GM23338 (cell line): ENCODE data around the gene METRNL. TPM values are rescaled to one million over a fixed set of nuclear protein-coding genes. Genes with fewer than 3 reads are reported as not detected.

Experiments used
- ATAC-seq: fragments of 200-7000 bp; cut with Tn5 transposase; 3 replicates; pipeline ENCODE4 v1.9.1; 2020
- DNase-seq: peaks from one replicate; pipeline ENCODE4 v3.0.0-alpha.2; 2015; ENCODE audit warnings: low spot score
- H2AFZ ChIP-seq: fragments of 200-600 bp; sonication (generic); 2 replicates; pipeline ENCODE4 v1.8.0; 2016; ENCODE audit warnings: antibody characterized with exemption, mild to moderate bottlenecking, moderate library complexity
- H3F3A ChIP-seq: fragments of 200-600 bp; sonication (generic); replicated peaks from 2 replicates; pipeline ENCODE4 v1.8.0; 2017; ENCODE audit warnings: antibody characterized with exemption, mixed run types, low read depth
- H3K27ac ChIP-seq: fragments of 200-600 bp; sonication (generic); 2 replicates; pipeline ENCODE4 v1.6.1; 2016; ENCODE audit warnings: low read depth
- H3K27me3 ChIP-seq: fragments of 200-600 bp; sonication (generic); 2 replicates; pipeline ENCODE4 v1.8.0; 2016; ENCODE audit warnings: mild to moderate bottlenecking, mixed run types, moderate library complexity; ENCODE audit not compliant: insufficient read depth
- H3K36me3 ChIP-seq: fragments of 200-600 bp; sonication (generic); 2 replicates; pipeline ENCODE4 v1.8.0; 2016; ENCODE audit warnings: mild to moderate bottlenecking; ENCODE audit not compliant: insufficient read depth
- H3K4me1 ChIP-seq: fragments of 200-600 bp; sonication (generic); 2 replicates; pipeline ENCODE4 v1.8.0; 2016; ENCODE audit warnings: mild to moderate bottlenecking, moderate library complexity; ENCODE audit not compliant: insufficient read depth
- H3K4me2 ChIP-seq: fragments of 200-600 bp; sonication (generic); 2 replicates; pipeline ENCODE4 v1.7.1; 2017; ENCODE audit warnings: mixed run types
- H3K4me3 ChIP-seq: fragments of 200-600 bp; sonication (generic); 2 replicates; pipeline ENCODE4 v1.6.1; 2016; ENCODE audit warnings: mixed run types
- H3K79me2 ChIP-seq: fragments of 200-600 bp; sonication (generic); replicated peaks from 2 replicates; pipeline ENCODE4 v1.8.0; 2017; ENCODE audit warnings: mild to moderate bottlenecking; ENCODE audit not compliant: insufficient read depth
- H3K9me2 ChIP-seq: fragments of 200-600 bp; sonication (generic); 2 replicates; pipeline ENCODE4 v1.8.0; 2017; ENCODE audit not compliant: insufficient read depth
- H4K20me1 ChIP-seq: fragments of 200-600 bp; sonication (generic); replicated peaks from 2 replicates; pipeline ENCODE4 v1.8.0; 2017; ENCODE audit warnings: mild to moderate bottlenecking; ENCODE audit not compliant: insufficient read depth
- H3K27ac Mint-ChIP-seq: 2 replicates; pipeline ENCODE4 v1.8.0; 2020; ENCODE audit warnings: inconsistent platforms, mild to moderate bottlenecking, moderate library complexity, mixed read lengths
- H3K27me3 Mint-ChIP-seq: 3 replicates; pipeline ENCODE4 v1.8.0; 2022; ENCODE audit warnings: low read depth, mild to moderate bottlenecking, moderate library complexity, mixed read lengths, inconsistent platforms; ENCODE audit not compliant: insufficient read depth, poor library complexity
- H3K36me3 Mint-ChIP-seq: 3 replicates; pipeline ENCODE4 v1.8.0; 2021; ENCODE audit warnings: low read depth, mild to moderate bottlenecking, inconsistent platforms, moderate library complexity, mixed read lengths
- H3K4me1 Mint-ChIP-seq: 3 replicates; pipeline ENCODE4 v1.8.0; 2020; ENCODE audit warnings: mild to moderate bottlenecking, inconsistent platforms, mixed read lengths
- H3K4me3 Mint-ChIP-seq: 3 replicates; pipeline ENCODE4 v1.8.0; 2021; ENCODE audit warnings: moderate library complexity, mild to moderate bottlenecking, inconsistent platforms, mixed read lengths
- H3K9me3 Mint-ChIP-seq: 3 replicates; pipeline ENCODE4 v1.8.0; 2020; ENCODE audit warnings: moderate library complexity, mild to moderate bottlenecking, inconsistent platforms, mixed read lengths
- CREB1 ChIP-seq: fragments of 250-450 bp; sonication (Bioruptor Pico); IDR thresholded peaks from 2 replicates; pipeline ENCODE4 v1.5.0; 2020; ENCODE audit warnings: low read depth, mild to moderate bottlenecking, moderate library complexity
- CTCF ChIP-seq, 2 experiments: fragments of 200-600 bp in 1 of 2; sonication (generic) in 1 of 2; conservative IDR thresholded peaks; 2 replicates each; pipeline versions ENCODE4 v1.5.1 to v1.6.1; 2016 to 2017; ENCODE audit warnings: antibody characterized with exemption in 2 of 2, low read depth in 2 of 2, mild to moderate bottlenecking in 2 of 2, moderate library complexity in 1 of 2
- EZH2 ChIP-seq: fragments of 200-600 bp; sonication (generic); IDR thresholded peaks from one replicate; pipeline ENCODE4 v1.8.0; 2017; ENCODE audit warnings: antibody characterized with exemption, mild to moderate bottlenecking, low read depth; ENCODE audit not compliant: unreplicated experiment
- EZH2phosphoT487 ChIP-seq: fragments of 200-600 bp; sonication (generic); IDR thresholded peaks from one replicate; pipeline ENCODE4 v1.8.1; 2018; ENCODE audit warnings: antibody characterized with exemption; ENCODE audit not compliant: unreplicated experiment
- JUNB ChIP-seq: IDR thresholded peaks from one replicate; pipeline ENCODE4 v1.6.1; 2016; ENCODE audit warnings: antibody characterized with exemption; ENCODE audit not compliant: unreplicated experiment
- NANOG ChIP-seq: IDR thresholded peaks from 2 replicates; pipeline ENCODE4 v1.6.1; 2016; ENCODE audit warnings: antibody characterized with exemption, borderline replicate concordance
- POLR2AphosphoS5 ChIP-seq: IDR thresholded peaks from 2 replicates; pipeline ENCODE4 v1.6.1; 2016; ENCODE audit warnings: antibody characterized with exemption, low read depth
- REST ChIP-seq: IDR thresholded peaks from one replicate; pipeline ENCODE4 v1.6.1; 2018; ENCODE audit warnings: antibody characterized with exemption; ENCODE audit not compliant: unreplicated experiment
- STAT1 ChIP-seq: IDR thresholded peaks from one replicate; pipeline ENCODE4 v1.6.1; 2016; ENCODE audit warnings: antibody characterized with exemption; ENCODE audit not compliant: unreplicated experiment
- ZNF114 ChIP-seq: fragments of 250-450 bp; sonication (Bioruptor Pico); IDR thresholded peaks from 2 replicates; pipeline ENCODE4 v1.5.0; 2020; ENCODE audit warnings: mild to moderate bottlenecking, moderate library complexity
- ZNF331 ChIP-seq: fragments of 250-450 bp; sonication (Bioruptor Pico); IDR thresholded peaks from 2 replicates; pipeline ENCODE4 v1.5.0; 2020; ENCODE audit warnings: low read depth, mild to moderate bottlenecking, moderate library complexity
- ZNF462 ChIP-seq: fragments of 250-450 bp; sonication (Bioruptor Pico); IDR thresholded peaks from 2 replicates; pipeline ENCODE4 v1.5.0; 2020; ENCODE audit warnings: mild to moderate bottlenecking, moderate library complexity
- polyA plus RNA-seq: library from polyadenylated mRNA; unstranded; fragments of >200 nt; fragmentation: Nextera tagmentation; extraction: Ambion mirVana; gene quantifications from 2 replicates; pipeline ENCODE4 v1.2.1, GENCODE V29; 2016
- total RNA-seq: library from RNA; depleted of rRNA; stranded (reverse); fragments of >200 nt; shearing (Covaris generic); gene quantifications from 2 replicates; pipeline ENCODE4 v1.2.3, GENCODE V29; 2014

METRNL gene
- total and polyA plus RNA-seq, 2 experiments from 2014 or later, result 12.2 to 20.2 TPM

- TF ChIP-seq EZH2phosphoT487 (no peak), POLR2AphosphoS5 (no peak), ZNF114 (CRISPR knock-in tag) (no peak), REST (no peak), NANOG (no peak), CTCF (conservative IDR thresholded peaks at IDR 0.05; ENCODE audit: low read depth in 2 of 2) (no peak), CREB1 (CRISPR knock-in tag) (no peak), JUNB (no peak), STAT1 (no peak)
Observed at GRCh38 chr17:83080579-83080857, 1.1 kb downstream of the METRNL start (continued).

GRCh38 chr17:83080858-83081683 is 1.7 kb downstream of the METRNL start:
- H3K9me3 Mint-ChIP-seq, result no peaks in the 10 kb centered on the region; the same call in 2 of the 3 replicates
- Histone ChIP-seq H3K79me2 (peaks cover 38% of the 10 kb centered on the region), H3K27me3 (peaks cover 38% of the 10 kb centered on the region), H3K4me3 (peak overlapping the region; percentile 59), H3K36me3 (no peaks in the 10 kb centered on the region), H3K27ac (no peak overlapping the region), H3F3A (0 out of 2 replicates have a peak, but pooled peaks cover 6% of the 10 kb centered on the region), H3K9me2 (no peaks in the 10 kb centered on the region), H4K20me1 (no peaks in the 10 kb centered on the region; the same call in 1 of the 2 replicates), H3K4me1 (peaks cover 23% of the 10 kb centered on the region), H3K4me2 (peak overlapping the region; percentile 83), H2AFZ (no peak overlapping the region)
- peaks cover 39% of the 10 kb centered on the region for H3K4me1 Mint-ChIP-seq
- H3K4me3 Mint-ChIP-seq, result peak overlapping the region; percentile 71
- peaks cover 37% of the 10 kb centered on the region for H3K27me3 Mint-ChIP-seq
- ATAC-seq (no peak; the same call in 2 of the 3 replicates), DNase-seq (peak; percentile 38)
- H3K36me3 Mint-ChIP-seq, result peaks cover 16% of the 10 kb centered on the region; the same call in 2 of the 3 replicates
- H3K27ac Mint-ChIP-seq, result no peak overlapping the region
- TF ChIP-seq EZH2phosphoT487, result no peak
- TF ChIP-seq ZNF114 (CRISPR knock-in tag), result no peak
- TF ChIP-seq ZNF462 (CRISPR knock-in tag), result no peak
- no peak for TF ChIP-seq EZH2
- TF ChIP-seq CREB1 (CRISPR knock-in tag), result no peak
- no peak for TF ChIP-seq ZNF331 (CRISPR knock-in tag)
- TF ChIP-seq NANOG, result no peak
- no peak for TF ChIP-seq JUNB
